ENCODE measurements around the gene PCTP.

Gene PCTP

GRCh38 chr17:55783684-55784245 lies 32.9 kb downstream of the PCTP start:
- in situ Hi-C loops (cut with MboI; ENCODE audit: low sequenced_read_pairs): no loop called here

DNA sequence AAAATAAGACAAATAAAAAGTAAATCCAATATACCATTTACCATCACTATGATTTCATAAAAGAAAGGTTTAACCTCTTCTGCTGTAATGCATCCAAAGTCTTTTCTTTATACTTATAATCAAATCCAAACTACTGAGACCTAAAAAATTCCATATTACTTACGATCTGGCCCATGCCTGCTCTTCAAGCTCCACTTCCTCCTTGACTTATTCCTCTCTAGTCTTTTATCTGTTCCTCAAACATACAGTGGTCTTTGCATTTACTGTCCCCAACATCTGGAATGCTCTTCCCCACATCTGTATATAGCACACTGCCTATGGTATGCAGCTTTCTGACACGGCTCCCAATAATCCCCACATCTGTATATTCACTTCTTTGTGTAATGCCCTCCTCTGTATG lies 33.8 kb downstream of the PCTP start:
- in situ Hi-C loops (cut with MboI; ENCODE audit: low sequenced_read_pairs): no loop called here

- in situ Hi-C loops (cut with MboI; ENCODE audit: low sequenced_read_pairs): no loop called here
Observed at GRCh38 chr17:55785181-55785580, 34.3 kb downstream of the PCTP start.

- in situ Hi-C loops (cut with MboI; ENCODE audit: low sequenced_read_pairs): no loop called here
Observed at GRCh38 chr17:55793272-55793671, 42.4 kb downstream of the PCTP start.

DNA sequence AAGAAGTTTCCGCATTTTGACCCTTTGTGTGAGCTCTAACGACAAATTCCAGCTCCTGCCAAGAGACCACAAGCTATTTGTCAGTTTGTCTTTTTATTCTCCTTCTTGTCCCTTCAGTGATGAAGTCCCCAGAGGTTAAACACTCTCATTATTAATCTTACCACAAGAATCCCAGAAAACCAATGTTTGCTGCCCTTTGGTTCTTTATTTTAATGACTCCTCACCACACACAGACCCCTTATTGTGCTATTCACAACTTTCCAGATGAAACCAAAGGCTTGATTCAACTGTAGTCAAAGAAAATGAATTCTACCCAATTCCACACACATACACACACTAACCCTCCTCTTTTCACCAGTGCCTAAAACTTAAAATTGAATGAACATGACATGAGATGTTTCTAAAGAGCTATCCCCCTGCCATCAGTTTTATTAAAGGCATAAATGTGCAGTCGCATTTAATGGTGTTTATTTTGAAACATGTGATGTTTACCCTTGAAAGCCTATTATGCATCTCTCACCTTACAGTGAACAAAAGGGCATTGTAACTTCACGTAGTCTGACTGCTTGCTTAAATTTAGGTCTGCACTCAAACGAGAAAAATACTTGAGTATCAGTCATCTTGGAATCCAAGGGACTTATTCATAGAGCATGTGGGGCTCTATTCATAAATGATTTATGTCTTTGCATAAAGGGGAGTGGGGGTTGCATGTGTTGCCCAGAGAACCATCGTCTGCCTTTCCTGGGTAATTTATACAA lies 44.1 kb downstream of the PCTP start:
- in situ Hi-C loops (cut with MboI; ENCODE audit: low sequenced_read_pairs): no loop called here

DNA sequence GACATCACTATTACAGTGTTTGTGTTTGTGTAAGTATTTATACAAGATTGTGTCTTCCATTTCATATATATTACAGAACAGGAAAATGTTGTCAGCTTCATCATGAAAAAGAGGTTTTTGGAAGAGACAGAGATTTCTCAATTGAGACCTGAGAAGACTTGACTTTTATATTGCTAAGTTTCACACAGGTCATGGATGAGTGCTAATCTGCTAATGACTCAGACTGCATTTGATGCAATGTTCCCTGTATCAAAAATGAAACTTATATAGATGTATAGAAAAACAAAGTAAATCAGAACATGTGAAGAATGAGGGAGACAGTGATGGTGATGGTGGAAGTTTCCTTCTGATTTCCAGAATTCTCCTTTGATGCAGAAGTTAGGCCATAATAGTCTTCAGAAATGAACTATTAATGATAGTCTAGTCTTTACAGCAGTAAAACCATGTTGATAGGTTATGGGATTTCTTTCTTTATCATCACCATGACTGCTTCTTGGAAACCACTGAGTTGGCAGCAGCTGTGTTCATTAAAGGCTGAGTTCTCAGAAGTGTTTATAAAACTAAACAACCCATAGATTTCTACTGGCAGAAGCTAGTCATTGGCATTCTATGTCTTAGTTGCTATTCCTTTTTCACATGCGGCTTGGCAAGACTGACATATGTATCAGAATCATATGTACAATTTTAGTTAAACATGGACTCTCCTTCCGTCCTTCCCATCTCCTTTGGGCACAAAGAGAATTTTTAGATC lies 56.1 kb downstream of the PCTP start:
- in situ Hi-C loops (cut with MboI; ENCODE audit: low sequenced_read_pairs): no loop called here

- in situ Hi-C loops (cut with MboI; ENCODE audit: low sequenced_read_pairs): no loop called here
Observed at GRCh38 chr17:55811536-55811935, 60.7 kb downstream of the PCTP start.

GRCh38 chr17:55812323-55812722 lies 61.5 kb downstream of the PCTP start:
- in situ Hi-C loops (cut with MboI; ENCODE audit: low sequenced_read_pairs): no loop called here

- in situ Hi-C loops (cut with MboI; ENCODE audit: low sequenced_read_pairs): no loop called here
Observed at GRCh38 chr17:55813944-55814343, 63.1 kb downstream of the PCTP start.

- in situ Hi-C loops (cut with MboI; ENCODE audit: low sequenced_read_pairs): no loop called here
Observed at GRCh38 chr17:55814377-55814776, 63.5 kb downstream of the PCTP start.

- in situ Hi-C loops (cut with MboI; ENCODE audit: low sequenced_read_pairs): no loop called here
Observed at GRCh38 chr17:55816532-55817396, 65.9 kb downstream of the PCTP start.

DNA sequence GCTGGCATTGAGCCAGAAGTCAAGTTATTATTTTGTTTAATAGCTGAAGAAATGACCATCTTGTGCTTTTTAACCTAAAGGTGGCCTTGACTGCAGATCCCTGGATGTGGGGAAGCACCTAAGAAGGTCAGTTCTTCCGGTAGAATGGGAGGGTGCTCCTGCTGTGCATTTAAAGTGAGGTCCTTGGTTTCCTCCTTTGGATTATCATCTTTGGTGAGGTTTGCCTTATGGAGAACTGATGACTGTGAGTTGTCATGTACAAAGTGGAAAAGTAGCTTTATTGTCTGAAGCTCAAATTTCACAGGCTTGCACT lies 66.5 kb downstream of the PCTP start:
- in situ Hi-C loops (cut with MboI; ENCODE audit: low sequenced_read_pairs): no loop called here

- in situ Hi-C loops (cut with MboI; ENCODE audit: low sequenced_read_pairs): no loop called here
Observed at GRCh38 chr17:55818026-55818425, 67.2 kb downstream of the PCTP start.

DNA sequence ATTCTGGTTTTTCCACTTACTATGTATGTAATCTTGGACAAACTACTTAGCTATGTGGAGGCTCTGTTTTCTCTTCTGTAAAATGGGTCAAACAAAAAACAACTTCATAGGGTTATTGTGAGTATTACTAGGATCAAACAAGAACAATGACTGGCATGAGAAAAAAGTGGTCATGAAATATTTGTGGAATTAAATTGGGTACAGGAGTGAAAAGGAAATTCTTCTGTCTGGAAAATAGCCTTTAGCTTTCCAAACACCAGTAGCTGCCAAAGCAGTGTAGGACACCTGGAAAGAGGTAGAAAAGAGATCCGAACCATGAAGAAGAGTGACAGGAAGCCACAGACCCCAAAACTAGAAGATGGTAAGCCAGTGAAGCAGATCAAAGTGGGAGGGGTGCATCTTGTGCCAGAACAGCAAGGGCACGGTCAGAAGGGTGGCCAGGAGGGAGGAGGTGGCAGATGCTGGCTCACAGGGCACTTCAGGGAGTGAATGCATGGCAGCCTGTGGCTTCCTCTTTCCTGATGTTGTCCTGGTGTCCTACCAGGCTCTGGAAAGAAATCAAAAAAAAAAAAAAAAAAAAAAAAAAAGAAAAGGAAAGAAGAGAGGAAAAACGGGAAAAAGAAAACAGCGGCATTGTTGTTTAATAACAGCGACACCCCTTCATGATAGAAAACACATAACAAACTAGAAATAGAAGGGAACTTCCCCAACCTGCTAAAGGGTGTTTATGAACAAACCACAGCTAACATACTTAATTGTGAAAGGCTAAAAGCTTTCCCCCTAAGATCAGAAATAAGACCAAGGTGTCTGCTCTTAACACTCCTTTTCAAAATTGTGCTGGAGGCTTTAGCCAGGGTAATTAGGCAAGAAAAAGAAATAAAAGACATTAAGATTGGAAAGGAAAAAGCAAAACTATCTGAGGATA lies 67.9 kb downstream of the PCTP start:
- in situ Hi-C loops (cut with MboI; ENCODE audit: low sequenced_read_pairs): no loop called here

- in situ Hi-C loops (cut with MboI; ENCODE audit: low sequenced_read_pairs): no loop called here
Observed at GRCh38 chr17:55820675-55821074, 69.8 kb downstream of the PCTP start.

DNA sequence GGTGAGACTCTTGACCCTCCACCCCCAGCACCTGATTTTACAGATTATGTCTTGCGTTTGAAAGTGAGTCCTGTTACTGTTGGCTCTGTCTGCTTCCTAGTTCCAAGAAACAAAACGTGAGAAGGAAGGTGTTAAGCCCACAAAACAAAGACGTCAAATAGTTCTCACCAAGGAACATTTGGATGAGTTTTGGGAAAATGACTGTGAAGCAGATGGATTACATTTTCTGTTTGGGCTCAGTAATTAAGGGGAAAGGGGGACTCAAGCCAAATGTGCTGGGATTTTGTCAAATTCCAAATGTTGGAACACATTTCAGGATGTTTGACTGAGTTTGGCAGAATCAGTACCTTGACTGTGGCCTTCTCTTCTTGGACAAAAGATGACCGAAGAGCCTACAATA lies 71.2 kb downstream of the PCTP start:
- in situ Hi-C loops (cut with MboI; ENCODE audit: low sequenced_read_pairs): no loop called here

DNA sequence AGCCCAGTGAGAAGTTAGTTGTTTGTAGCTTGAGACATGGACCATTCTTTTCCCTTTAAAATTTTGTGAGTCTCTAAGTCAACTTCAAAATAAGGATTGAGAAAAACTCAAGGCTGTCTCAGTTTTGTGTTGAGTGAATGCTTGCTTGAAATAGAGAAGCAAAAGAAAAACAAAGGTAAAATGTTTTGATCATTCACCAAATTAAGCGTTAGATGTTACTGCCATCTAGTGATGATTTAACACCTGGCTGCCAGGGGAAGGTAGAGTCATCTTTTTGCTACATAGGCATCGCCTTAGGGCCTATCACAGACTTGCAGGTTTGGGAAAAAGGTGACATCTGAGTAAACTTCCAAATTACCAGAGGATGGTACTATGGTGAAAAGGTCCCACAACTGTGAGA lies 74.4 kb downstream of the PCTP start:
- in situ Hi-C loops (cut with MboI; ENCODE audit: low sequenced_read_pairs): no loop called here

All from HL-60/S4 treated with retinoic acid at 250 ng/mL for 4 days and 3 days (cell line).